H9 (cell line): ENCODE measurements around the gene EDNRB. TPM values are rescaled to one million over a fixed set of nuclear protein-coding genes. Genes with fewer than 3 reads are reported as not detected.

Experiments used
- DNase-seq: peaks from one replicate; pipeline ENCODE4 v3.0.0-alpha.2; 2017
- H2AFZ ChIP-seq: one replicate; pipeline ENCODE4 v1.6.1; 2013; ENCODE audit warnings: mild to moderate bottlenecking, low read length, control low read depth, moderate library complexity
- H2AK5ac ChIP-seq: 2 replicates; pipeline ENCODE4 v1.6.1; 2013; ENCODE audit warnings: low read length, control low read depth, mixed read lengths; ENCODE audit not compliant: insufficient read length
- H2BK120ac ChIP-seq: one replicate; pipeline ENCODE4 v1.6.1; 2013; ENCODE audit warnings: low read depth, mild to moderate bottlenecking, low read length, control low read depth, inconsistent platforms; ENCODE audit not compliant: poor library complexity, severe bottlenecking
- H2BK12ac ChIP-seq: 2 replicates; pipeline ENCODE4 v1.6.1; 2013; ENCODE audit warnings: low read length, control low read depth, mixed read lengths, low read depth; ENCODE audit not compliant: insufficient read length
- H2BK15ac ChIP-seq: 2 replicates; pipeline ENCODE4 v1.6.1; 2013; ENCODE audit warnings: low read depth, low read length, control low read depth
- H2BK20ac ChIP-seq: one replicate; pipeline ENCODE4 v1.6.1; 2013; ENCODE audit warnings: low read depth, mild to moderate bottlenecking, low read length, control low read depth, inconsistent platforms; ENCODE audit not compliant: poor library complexity, severe bottlenecking
- H2BK5ac ChIP-seq: 2 replicates; pipeline ENCODE4 v1.6.1; 2013; ENCODE audit warnings: low read length, control low read depth, mixed read lengths; ENCODE audit not compliant: insufficient read length
- H3K14ac ChIP-seq: 2 replicates; pipeline ENCODE4 v1.6.1; 2013; ENCODE audit warnings: low read length, control low read depth; ENCODE audit not compliant: insufficient read depth
- H3K18ac ChIP-seq: 2 replicates; pipeline ENCODE4 v1.6.1; 2013; ENCODE audit warnings: low read depth, mild to moderate bottlenecking, mixed read lengths, low read length, control low read depth; ENCODE audit not compliant: insufficient read length
- H3K23ac ChIP-seq: 2 replicates; pipeline ENCODE4 v1.6.1; 2013; ENCODE audit warnings: low read length, control low read depth, mixed read lengths, low read depth; ENCODE audit not compliant: insufficient read length
- H3K23me2 ChIP-seq: 2 replicates; pipeline ENCODE4 v1.6.1; 2013; ENCODE audit warnings: low read depth, mild to moderate bottlenecking, mixed read lengths, low read length, control low read depth; ENCODE audit not compliant: insufficient read length, poor library complexity, severe bottlenecking
- H3K27ac ChIP-seq: 2 replicates; pipeline ENCODE4 v1.5.1; 2013; ENCODE audit warnings: low read length, control low read depth, mixed read lengths, low read depth; ENCODE audit not compliant: insufficient read length
- H3K27me3 ChIP-seq: 2 replicates; pipeline ENCODE4 v1.6.1; 2013; ENCODE audit warnings: low read length, control low read depth, inconsistent platforms; ENCODE audit not compliant: insufficient read depth
- H3K4ac ChIP-seq: 2 replicates; pipeline ENCODE4 v1.6.1; 2013; ENCODE audit warnings: low read depth, mild to moderate bottlenecking, control low read depth, inconsistent platforms, low read length, moderate library complexity
- H3K4me1 ChIP-seq: 2 replicates; pipeline ENCODE4 v1.6.1; 2013; ENCODE audit warnings: low read length, control low read depth, inconsistent platforms; ENCODE audit not compliant: insufficient read depth
- H3K4me2 ChIP-seq: 2 replicates; pipeline ENCODE4 v1.6.1; 2013; ENCODE audit warnings: low read length, control low read depth, mixed read lengths; ENCODE audit not compliant: insufficient read length, insufficient read depth
- H3K56ac ChIP-seq: 2 replicates; pipeline ENCODE4 v1.6.1; 2013; ENCODE audit warnings: low read depth, mild to moderate bottlenecking, mixed read lengths, low read length, control low read depth; ENCODE audit not compliant: insufficient read length
- H3K79me1 ChIP-seq: 2 replicates; pipeline ENCODE4 v1.6.1; 2013; ENCODE audit warnings: low read depth, mild to moderate bottlenecking, moderate library complexity, low read length, control low read depth, inconsistent platforms; ENCODE audit not compliant: insufficient read depth, poor library complexity, severe bottlenecking
- H3K79me2 ChIP-seq: 2 replicates; pipeline ENCODE4 v1.6.1; 2013; ENCODE audit warnings: low read length, control low read depth, inconsistent platforms; ENCODE audit not compliant: insufficient read depth
- H3K9ac ChIP-seq: 2 replicates; pipeline ENCODE4 v1.6.1; 2013; ENCODE audit warnings: low read length, control low read depth, mixed read lengths; ENCODE audit not compliant: insufficient read length; ENCODE audit errors: extremely low read depth
- H3K9me3 ChIP-seq: one replicate; pipeline ENCODE4 v1.6.1; 2013; ENCODE audit warnings: low read depth, low read length, inconsistent platforms; ENCODE audit not compliant: control insufficient read depth
- H3T11ph ChIP-seq: one replicate; pipeline ENCODE4 v1.6.1; 2013; ENCODE audit warnings: mild to moderate bottlenecking, low read length, control low read depth, inconsistent platforms
- H4K20me1 ChIP-seq: one replicate; pipeline ENCODE4 v1.6.1; 2013; ENCODE audit not compliant: control insufficient read depth, insufficient read length, insufficient read depth
- H4K5ac ChIP-seq: 2 replicates; pipeline ENCODE4 v1.6.1; 2013; ENCODE audit warnings: low read depth, mild to moderate bottlenecking, mixed read lengths, low read length, control low read depth; ENCODE audit not compliant: insufficient read length
- H4K8ac ChIP-seq: replicated peaks from 2 replicates; pipeline ENCODE4 v1.6.1; 2013; ENCODE audit warnings: low read length, control low read depth, mixed read lengths, low read depth; ENCODE audit not compliant: insufficient read length
- H4K91ac ChIP-seq: 2 replicates; pipeline ENCODE4 v1.6.1; 2013; ENCODE audit warnings: low read depth, mild to moderate bottlenecking, moderate library complexity, mixed read lengths, low read length, control low read depth; ENCODE audit not compliant: insufficient read length
- H3K27ac Mint-ChIP-seq, 3 experiments: 2 replicates in 2 of 3; 3 replicates in 1 of 3; pipeline ENCODE4 v1.8.0; 2020 to 2021; ENCODE audit warnings: mixed read lengths in 3 of 3, mild to moderate bottlenecking in 1 of 3, moderate library complexity in 1 of 3
- H3K27me3 Mint-ChIP-seq: 2 replicates; pipeline ENCODE4 v1.8.0; 2021; ENCODE audit warnings: low read depth, mild to moderate bottlenecking, moderate library complexity, mixed read lengths
- H3K36me3 Mint-ChIP-seq, 3 experiments: 2 replicates in 2 of 3; 3 replicates in 1 of 3; pipeline ENCODE4 v1.8.0; 2020 to 2021; ENCODE audit warnings: low read depth in 3 of 3, mixed read lengths in 3 of 3; ENCODE audit not compliant: insufficient read depth in 1 of 3
- H3K4me1 Mint-ChIP-seq, 2 experiments: 2 replicates each; pipeline ENCODE4 v1.8.0; 2020; ENCODE audit warnings: mixed read lengths in 2 of 2
- H3K4me3 Mint-ChIP-seq, 2 experiments: 2 replicates in 1 of 2; 3 replicates in 1 of 2; pipeline ENCODE4 v1.8.0; 2020 to 2021; ENCODE audit warnings: mild to moderate bottlenecking in 2 of 2, mixed read lengths in 2 of 2, moderate library complexity in 1 of 2
- H3K9me3 Mint-ChIP-seq, 2 experiments: 2 replicates in 1 of 2; 3 replicates in 1 of 2; pipeline ENCODE4 v1.8.0; 2020; ENCODE audit warnings: mild to moderate bottlenecking in 2 of 2, mixed read lengths in 2 of 2, moderate library complexity in 1 of 2
- total RNA-seq: library from RNA; stranded (reverse); gene quantifications from 2 replicates; pipeline ENCODE4 v1.2.1, GENCODE V29; 2021
- TF ChIP-seq, protein P1 (sequence below): fragments of 200-600 bp; sonication (generic); conservative IDR thresholded peaks from 3 replicates; pipeline ENCODE4 v1.8.0; 2021; ENCODE audit warnings: antibody characterized with exemption, mild to moderate bottlenecking

The EDNRB gene
- total RNA-seq, 1 experiment from 2014 or later: 6.6 TPM

DNA sequence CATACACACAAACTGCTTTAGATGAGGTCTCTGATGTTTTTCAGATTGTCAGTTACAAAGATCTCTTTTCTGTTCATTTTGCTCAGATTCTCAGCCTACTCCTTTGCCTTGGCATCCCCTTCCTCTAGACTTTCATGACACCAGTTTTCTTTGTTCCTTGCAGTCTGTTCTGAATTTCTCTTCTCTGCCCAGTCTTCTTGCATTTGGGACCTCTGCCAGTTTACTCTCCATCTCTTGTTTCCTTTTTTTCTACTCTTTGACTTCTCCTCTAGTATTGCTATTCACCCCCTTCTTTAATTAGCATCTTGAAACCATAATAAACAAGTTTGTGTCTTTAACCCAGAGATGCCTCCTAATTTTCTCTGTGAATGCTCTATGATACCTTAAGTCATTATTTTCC, 26.1 kb downstream of the EDNRB start:
- no peaks in the 10 kb centered on the region for H3K23me2 ChIP-seq
- no peak overlapping the region for H3K4me2 ChIP-seq
- H2AFZ ChIP-seq: no peak overlapping the region
- no peaks in the 10 kb centered on the region for H4K20me1 ChIP-seq
- no peaks in the 10 kb centered on the region for H3K9me3 Mint-ChIP-seq
- no peaks in the 10 kb centered on the region for H3K4me1 ChIP-seq
- H3K36me3 Mint-ChIP-seq: no peaks in the 10 kb centered on the region
- no peak overlapping the region for H2BK15ac ChIP-seq
- TF ChIP-seq, protein P1, sequence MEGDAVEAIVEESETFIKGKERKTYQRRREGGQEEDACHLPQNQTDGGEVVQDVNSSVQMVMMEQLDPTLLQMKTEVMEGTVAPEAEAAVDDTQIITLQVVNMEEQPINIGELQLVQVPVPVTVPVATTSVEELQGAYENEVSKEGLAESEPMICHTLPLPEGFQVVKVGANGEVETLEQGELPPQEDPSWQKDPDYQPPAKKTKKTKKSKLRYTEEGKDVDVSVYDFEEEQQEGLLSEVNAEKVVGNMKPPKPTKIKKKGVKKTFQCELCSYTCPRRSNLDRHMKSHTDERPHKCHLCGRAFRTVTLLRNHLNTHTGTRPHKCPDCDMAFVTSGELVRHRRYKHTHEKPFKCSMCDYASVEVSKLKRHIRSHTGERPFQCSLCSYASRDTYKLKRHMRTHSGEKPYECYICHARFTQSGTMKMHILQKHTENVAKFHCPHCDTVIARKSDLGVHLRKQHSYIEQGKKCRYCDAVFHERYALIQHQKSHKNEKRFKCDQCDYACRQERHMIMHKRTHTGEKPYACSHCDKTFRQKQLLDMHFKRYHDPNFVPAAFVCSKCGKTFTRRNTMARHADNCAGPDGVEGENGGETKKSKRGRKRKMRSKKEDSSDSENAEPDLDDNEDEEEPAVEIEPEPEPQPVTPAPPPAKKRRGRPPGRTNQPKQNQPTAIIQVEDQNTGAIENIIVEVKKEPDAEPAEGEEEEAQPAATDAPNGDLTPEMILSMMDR: no peak
- no peak overlapping the region for H3K4ac ChIP-seq
- no peak overlapping the region for H3K9ac ChIP-seq
- no peak for DNase-seq
- H3K14ac ChIP-seq: no peak overlapping the region
- H2BK5ac ChIP-seq: no peak overlapping the region
- H3K23ac ChIP-seq: no peak overlapping the region
- no peak overlapping the region for H4K5ac ChIP-seq
- no peak overlapping the region for H3K4me3 Mint-ChIP-seq
- H3K27me3 ChIP-seq: no peaks in the 10 kb centered on the region
- H3K56ac ChIP-seq: no peak overlapping the region
- no peak overlapping the region for H3K27ac ChIP-seq
- H2BK12ac ChIP-seq: no peak overlapping the region
- no peak overlapping the region for H2BK20ac ChIP-seq
- H4K8ac ChIP-seq: no peak overlapping the region
- H3K18ac ChIP-seq: no peak overlapping the region
- H2BK120ac ChIP-seq: no peak overlapping the region
- peaks cover 4 to 12% of the 10 kb centered on the region in 2 experiments for H3K4me1 Mint-ChIP-seq
- no peaks in the 10 kb centered on the region for H3K79me1 ChIP-seq
- H3T11ph ChIP-seq: no peak overlapping the region
- H3K9me3 ChIP-seq: no peaks in the 10 kb centered on the region
- no peaks in the 10 kb centered on the region for H3K79me2 ChIP-seq
- no peak overlapping the region for H4K91ac ChIP-seq
- no peak overlapping the region for H2AK5ac ChIP-seq
- no peaks in the 10 kb centered on the region; the same call in 1 of the 2 replicates for H3K27me3 Mint-ChIP-seq
- H3K27ac Mint-ChIP-seq: peak overlapping the region in 1 of 3 experiments; percentile 5; a peak in 1 of 7 replicates
